H1 (cell line): ENCODE measurements around the gene ISOC2. TPM values are rescaled to one million over a fixed set of nuclear protein-coding genes. Genes with fewer than 3 reads are reported as not detected.

Experiments
- CTCF ChIA-PET: fragments of 300-600 bp; sonication (Branson Sonifier 250); formaldehyde crosslinking; loops from one replicate; lab custom pipeline; 2021; ENCODE audit not compliant: partially characterized antibody; lab: Charles Lee
- POLR2A ChIA-PET: fragments of 300-600 bp; sonication (Branson Sonifier 250); formaldehyde crosslinking; loops from one replicate; lab custom pipeline; 2021; ENCODE audit warnings: inconsistent platforms; ENCODE audit not compliant: partially characterized antibody; lab: Charles Lee
- DNase-seq, 2 experiments: peaks; one replicate each; pipeline versions ENCODE4 v3.0.0 to v3.0.0-alpha.2; 2010 to 2022; ENCODE audit warnings: low spot score in 2 of 2, low read depth in 1 of 2, mixed read lengths in 1 of 2
- FAIRE-seq: peaks from 2 replicates; lab custom pipeline; 2011; peaks lifted over from hg19 to GRCh38; lab: Jason Lieb, UNC
- H2AFZ ChIP-seq: 2 replicates; pipeline ENCODE4 v1.8.1; 2012; ENCODE audit warnings: low read length, inconsistent platforms
- H2AK5ac ChIP-seq: 2 replicates; pipeline ENCODE4 v1.6.1; 2013; ENCODE audit warnings: low read depth, low read length
- H2BK120ac ChIP-seq: replicated peaks from 2 replicates; pipeline ENCODE3; 2013; ENCODE audit warnings: low read depth, low read length, inconsistent platforms
- H2BK12ac ChIP-seq: 2 replicates; pipeline ENCODE4 v1.6.1; 2013; ENCODE audit warnings: low read depth, low read length
- H2BK15ac ChIP-seq: 2 replicates; pipeline ENCODE4 v1.6.1; 2013; ENCODE audit warnings: low read length
- H2BK20ac ChIP-seq: 2 replicates; pipeline ENCODE4 v1.6.1; 2013; ENCODE audit warnings: low read length
- H2BK5ac ChIP-seq: 2 replicates; pipeline ENCODE4 v1.6.1; 2013; ENCODE audit warnings: low read depth, low read length
- H3K14ac ChIP-seq: 2 replicates; pipeline ENCODE4 v1.6.1; 2013; ENCODE audit warnings: inconsistent platforms; ENCODE audit not compliant: insufficient read length
- H3K18ac ChIP-seq: 2 replicates; pipeline ENCODE4 v1.6.1; 2013; ENCODE audit warnings: low read length; ENCODE audit errors: extremely low read depth
- H3K23ac ChIP-seq: 2 replicates; pipeline ENCODE4 v1.6.1; 2013; ENCODE audit warnings: inconsistent platforms; ENCODE audit not compliant: insufficient read length
- H3K23me2 ChIP-seq: 2 replicates; pipeline ENCODE4 v1.6.1; 2013; ENCODE audit warnings: low read depth, low read length
- H3K27ac ChIP-seq: 2 replicates; pipeline ENCODE4 v1.6.1; 2011; ENCODE audit warnings: low read depth, low read length, inconsistent platforms
- H3K27me3 ChIP-seq, 4 experiments: replicated peaks in 1 of 4; 1 replicate in 1 of 4; 2 replicates in 3 of 4; pipeline versions ENCODE4 v1.6.1 to v1.8.1; 2011 to 2013; ENCODE audit warnings: low read length in 3 of 4, mild to moderate bottlenecking in 3 of 4, inconsistent platforms in 2 of 4, mixed read lengths in 2 of 4, moderate library complexity in 1 of 4; ENCODE audit not compliant: control insufficient read depth in 3 of 4, insufficient read depth in 3 of 4; ENCODE audit errors: extremely low read depth in 1 of 4
- H3K36me3 ChIP-seq, 4 experiments: 2 replicates each; pipeline versions ENCODE4 v1.6.1 to v1.8.1; 2011 to 2013; ENCODE audit warnings: mild to moderate bottlenecking in 4 of 4, low read length in 3 of 4, moderate library complexity in 2 of 4, control low read depth in 1 of 4, inconsistent platforms in 1 of 4; ENCODE audit not compliant: insufficient read depth in 4 of 4, control insufficient read depth in 2 of 4
- H3K4ac ChIP-seq: replicated peaks from 2 replicates; pipeline ENCODE3; 2013; ENCODE audit warnings: low read length, low read depth, mixed read lengths, inconsistent platforms; ENCODE audit not compliant: insufficient read length
- H3K4me1 ChIP-seq, 4 experiments: replicated peaks in 1 of 4; 1 replicate in 1 of 4; 2 replicates in 3 of 4; pipeline versions ENCODE4 v1.6.1 to v1.8.1; 2011 to 2013; ENCODE audit warnings: low read length in 3 of 4, inconsistent platforms in 2 of 4, mixed read lengths in 1 of 4; ENCODE audit not compliant: insufficient read depth in 4 of 4, control insufficient read depth in 3 of 4
- H3K4me2 ChIP-seq, 2 experiments: 2 replicates each; pipeline versions ENCODE4 v1.6.1 to v1.8.1; 2011 to 2013; ENCODE audit warnings: low read depth in 2 of 2, low read length in 2 of 2, control low read depth in 1 of 2, inconsistent platforms in 1 of 2, mild to moderate bottlenecking in 1 of 2; ENCODE audit not compliant: insufficient read depth in 1 of 2
- H3K4me3 ChIP-seq, 4 experiments: fragments of 200-600, 300-600 bp in 1 of 4; sonication (generic), shearing (Covaris generic), sonication (Bioruptor Twin) in 1 of 4; 2 replicates each; pipeline versions ENCODE4 v1.5.1 to v1.8.1; 2011 to 2016; ENCODE audit warnings: low read length in 4 of 4, low read depth in 3 of 4, control low read depth in 2 of 4, inconsistent platforms in 2 of 4, mild to moderate bottlenecking in 2 of 4, mixed read lengths in 1 of 4, moderate library complexity in 1 of 4; ENCODE audit not compliant: insufficient read depth in 2 of 4; ENCODE audit errors: extremely low read depth in 1 of 4
- H3K56ac ChIP-seq: replicated peaks from 2 replicates; pipeline ENCODE3; 2013; ENCODE audit warnings: low read depth, mild to moderate bottlenecking, mixed read lengths, low read length, inconsistent platforms; ENCODE audit not compliant: insufficient read length
- H3K79me1 ChIP-seq: 2 replicates; pipeline ENCODE4 v1.6.1; 2013; ENCODE audit warnings: low read depth, low read length, control low read depth
- H3K79me2 ChIP-seq, 2 experiments: 2 replicates each; pipeline versions ENCODE4 v1.6.1 to v1.8.1; 2012 to 2013; ENCODE audit warnings: low read length in 2 of 2, mild to moderate bottlenecking in 2 of 2, inconsistent platforms in 1 of 2; ENCODE audit not compliant: insufficient read depth in 2 of 2, control insufficient read depth in 1 of 2
- H3K9ac ChIP-seq, 4 experiments: replicated peaks in 1 of 4; 1 replicate in 1 of 4; 2 replicates in 3 of 4; pipeline versions ENCODE4 v1.6.1 to v1.8.1; 2011 to 2013; ENCODE audit warnings: low read depth in 3 of 4, low read length in 3 of 4, control low read depth in 2 of 4, mild to moderate bottlenecking in 2 of 4, moderate library complexity in 2 of 4, inconsistent platforms in 1 of 4; ENCODE audit errors: extremely low read depth in 1 of 4
- H3K9me3 ChIP-seq, 2 experiments: 2 replicates each; pipeline versions ENCODE4 v1.6.1 to v1.8.1; 2012 to 2013; ENCODE audit warnings: mild to moderate bottlenecking in 2 of 2, moderate library complexity in 2 of 2, control low read depth in 1 of 2, inconsistent platforms in 1 of 2, low read depth in 1 of 2, low read length in 1 of 2, mixed read lengths in 1 of 2; ENCODE audit not compliant: insufficient read depth in 2 of 2
- H4K20me1 ChIP-seq, 2 experiments: replicated peaks in 1 of 2; 2 replicates each; pipeline versions ENCODE3 to v1.8.1; 2011 to 2013; ENCODE audit warnings: inconsistent platforms in 2 of 2, low read length in 2 of 2, mild to moderate bottlenecking in 1 of 2; ENCODE audit not compliant: insufficient read depth in 2 of 2, control insufficient read depth in 1 of 2
- H4K5ac ChIP-seq: 2 replicates; pipeline ENCODE4 v1.6.1; 2013; ENCODE audit warnings: low read length, low read depth, mixed read lengths, inconsistent platforms; ENCODE audit not compliant: insufficient read length
- H4K8ac ChIP-seq: 2 replicates; pipeline ENCODE4 v1.8.0; 2013; ENCODE audit warnings: mild to moderate bottlenecking, moderate library complexity, low read length, inconsistent platforms; ENCODE audit not compliant: insufficient read depth; ENCODE audit errors: extremely low read depth
- H4K91ac ChIP-seq: replicated peaks from 2 replicates; pipeline ENCODE3; 2013; ENCODE audit warnings: low read length, mixed read lengths, inconsistent platforms; ENCODE audit not compliant: insufficient read length
- GABPA ChIP-seq: IDR thresholded peaks from 2 replicates; pipeline ENCODE4 v1.6.1; 2011; ENCODE audit warnings: mild to moderate bottlenecking, low read length, moderate library complexity, borderline replicate concordance; ENCODE audit not compliant: insufficient read depth
- GTF2F1 ChIP-seq: IDR thresholded peaks from 2 replicates; pipeline ENCODE4 v1.6.1; 2012; ENCODE audit warnings: low read depth, low read length, improper control_type of control experiment, borderline replicate concordance
- KDM1A ChIP-seq: fragments of 200-600, 300-600 bp; sonication (generic); IDR thresholded peaks from 2 replicates; pipeline ENCODE4 v1.7.1; 2016; ENCODE audit warnings: mild to moderate bottlenecking, low read length, borderline replicate concordance
- POU5F1 ChIP-seq: IDR thresholded peaks from 2 replicates; pipeline ENCODE4 v1.6.1; 2011; ENCODE audit warnings: low read depth, mild to moderate bottlenecking, low read length, moderate library complexity
- RAD21 ChIP-seq, 2 experiments: IDR thresholded peaks in 1 of 2; conservative IDR thresholded peaks in 1 of 2; 2 replicates each; pipeline ENCODE4 v1.6.1; 2011; ENCODE audit warnings: low read depth in 2 of 2, low read length in 2 of 2, improper control_type of control experiment in 1 of 2, inconsistent platforms in 1 of 2, mild to moderate bottlenecking in 1 of 2, moderate library complexity in 1 of 2
- SIN3A ChIP-seq, 2 experiments: IDR thresholded peaks in 1 of 2; conservative IDR thresholded peaks in 1 of 2; 2 replicates each; pipeline ENCODE4 v1.6.1; 2011 to 2012; ENCODE audit warnings: low read length in 2 of 2, improper control_type of control experiment in 1 of 2, low read depth in 1 of 2, mild to moderate bottlenecking in 1 of 2
- SIRT6 ChIP-seq: IDR thresholded peaks from one replicate; pipeline ENCODE4 v1.7.1; 2012; ENCODE audit warnings: low read length, inconsistent platforms
- SUZ12 ChIP-seq: fragments of 200-600 bp; sonication (generic); IDR thresholded peaks from 2 replicates; pipeline ENCODE4 v1.6.1; 2012; ENCODE audit warnings: mild to moderate bottlenecking, inconsistent platforms, low read length, moderate library complexity, mixed read lengths
- TBP ChIP-seq: IDR thresholded peaks from 2 replicates; pipeline ENCODE4 v1.6.1; 2011; ENCODE audit warnings: low read depth, low read length, improper control_type of control experiment
- YY1 ChIP-seq: IDR thresholded peaks from 2 replicates; pipeline ENCODE4 v1.6.1; 2011; ENCODE audit warnings: low read depth, mild to moderate bottlenecking, low read length
- WGBS, 2 experiments: shearing (Covaris generic) in 1 of 2; methylation state at CpG; one replicate each; pipeline versions ENCODE4 v1.1.6 to v1.1.7; 2013 to 2015; ENCODE audit warnings: low lambda C conversion rate in 2 of 2, mixed read lengths in 2 of 2, inconsistent platforms in 1 of 2, low coverage in 1 of 2, missing lambda C conversion rate in 1 of 2; ENCODE audit not compliant: insufficient replicate concordance in 2 of 2, insufficient coverage in 1 of 2, insufficient read length in 1 of 2; ENCODE audit errors: extremely low coverage in 1 of 2, missing lambda C conversion rate in 1 of 2; 5-methylcytosine and 5-hydroxymethylcytosine counted together
- polyA plus RNA-seq, 7 experiments: library from polyadenylated mRNA; depleted of rRNA in 3 of 7; stranded (reverse) in 5 of 7; unstranded in 2 of 7; fragments of >200 nt in 5 of 7; fragments of 200-250 nt in 2 of 7; gene quantifications; 1 replicate in 5 of 7; 2 replicates in 1 of 7; 4 replicates in 1 of 7; pipeline versions ENCODE4 v1.2.1 to v1.2.3, GENCODE V29; 2011 to 2013; ENCODE audit warnings: missing spikeins in 2 of 7, mixed read lengths in 2 of 7
- total RNA-seq: library from RNA; stranded (reverse); fragmentation: NEBNext Ultra II Directional; extraction: Animal tissue kit (Norgen Biotek cat#: 25700); gene quantifications from 2 replicates; pipeline ENCODE4 v1.2.1, GENCODE V29; 2021
- TF ChIP-seq, protein P1 (sequence below): IDR thresholded peaks from 2 replicates; pipeline ENCODE4 v1.6.1; 2011; ENCODE audit warnings: low read length, improper control_type of control experiment

Gene ISOC2
- total and polyA plus RNA-seq, 2 of the 8 experiments (the other 6 are each of a cell fraction or from before 2014, with no cell fraction given): 96.9 to 152 TPM

GRCh38 chr19:55454787-55455243, 6.6 kb downstream of the ISOC2 start:
- no peak for FAIRE-seq
- H3K4me3 ChIP-seq: no peak overlapping the region
- H2BK12ac ChIP-seq: no peak overlapping the region
- no peaks in the 10 kb centered on the region for H3K9me3 ChIP-seq
- H4K5ac ChIP-seq: no peak overlapping the region
- H2AK5ac ChIP-seq: no peak overlapping the region
- peaks cover 0 to 7% (median 2%) of the 10 kb centered on the region in 4 experiments; a peak in 5 of 7 replicates for H3K4me1 ChIP-seq
- no peak overlapping the region for H3K9ac ChIP-seq
- no peak overlapping the region for H4K91ac ChIP-seq
- no peak overlapping the region for H2BK20ac ChIP-seq
- ChIA-PET CTCF (interaction anchor here (1.5 to 1.8 kb wide), 4 partner anchors 8 to 153 kb away, joined by 4 to 7 read pairs (median 4); partner anchors contain the start of gene NAT14), POLR2A (interaction anchor here (3.0 kb wide), 1 partner anchor 47 kb away, joined by 22 read pairs; the partner anchor contains the start of gene UBE2S)
- H3K4me2 ChIP-seq: no peak overlapping the region
- H3K36me3 ChIP-seq: peaks cover 0 to 5% (median 0%) of the 10 kb centered on the region in 4 experiments; a peak in 2 of 8 replicates
- H3K79me1 ChIP-seq: peaks cover 8% of the 10 kb centered on the region
- H3K56ac ChIP-seq: no peak overlapping the region
- H3K4ac ChIP-seq: no peak overlapping the region
- H3K23ac ChIP-seq: no peak overlapping the region
- H3K27me3 ChIP-seq: peaks cover 16 to 25% (median 24%) of the 10 kb centered on the region in 4 experiments
- no peak overlapping the region for H2BK5ac ChIP-seq
- H2AFZ ChIP-seq: no peak overlapping the region
- peaks cover 0 to 7% of the 10 kb centered on the region in 2 experiments; a peak in 2 of 4 replicates for H3K79me2 ChIP-seq
- peaks cover 2 to 8% of the 10 kb centered on the region in 2 experiments for H4K20me1 ChIP-seq
- H3K27ac ChIP-seq: no peak overlapping the region
- DNase-seq: peak in 1 of 2 experiments; percentile 83
- peaks cover 6% of the 10 kb centered on the region; the same call in 1 of the 2 replicates for H3K23me2 ChIP-seq
- no peak overlapping the region for H2BK120ac ChIP-seq
- no peak overlapping the region for H3K14ac ChIP-seq
- peak overlapping the region; percentile 3; the same call in 1 of the 2 replicates for H4K8ac ChIP-seq
- WGBS, 2 experiments: 63% methylated on average over 8 of the region's 14 CpGs; no CpG with 5 or more reads in 1 of the 2 experiments
- H2BK15ac ChIP-seq: no peak overlapping the region
- no peak overlapping the region for H3K18ac ChIP-seq
- TF ChIP-seq POU5F1 (no peak), SIN3A (conservative IDR thresholded peaks at IDR 0.05 in 1 of 2, IDR thresholded peaks at IDR 0.05 in 1 of 2; ENCODE audit: low read depth in 1 of 2, low read length in 2 of 2) (peak; percentile 48 to 79; a peak in 2 of 4 replicates), SUZ12 (no peak), TBP (no peak), KDM1A (no peak), RAD21 (IDR thresholded peaks at IDR 0.05 in 1 of 2, conservative IDR thresholded peaks at IDR 0.05 in 1 of 2; ENCODE audit: low read depth in 2 of 2, low read length in 2 of 2) (peak; percentile 50 to 73), YY1 (0 out of 2 replicates have a peak, but pooled peaks have one; percentile 27), GTF2F1 (no peak), SIRT6 (no peak), GABPA (peak; percentile 47; the same call in 1 of the 2 replicates)
- TF ChIP-seq, protein P1, sequence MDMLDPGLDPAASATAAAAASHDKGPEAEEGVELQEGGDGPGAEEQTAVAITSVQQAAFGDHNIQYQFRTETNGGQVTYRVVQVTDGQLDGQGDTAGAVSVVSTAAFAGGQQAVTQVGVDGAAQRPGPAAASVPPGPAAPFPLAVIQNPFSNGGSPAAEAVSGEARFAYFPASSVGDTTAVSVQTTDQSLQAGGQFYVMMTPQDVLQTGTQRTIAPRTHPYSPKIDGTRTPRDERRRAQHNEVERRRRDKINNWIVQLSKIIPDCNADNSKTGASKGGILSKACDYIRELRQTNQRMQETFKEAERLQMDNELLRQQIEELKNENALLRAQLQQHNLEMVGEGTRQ: no peak
